SK-N-SH treated with all-trans-retinoic acid at 6 μM for 48 hours (cell line): ENCODE data around the gene ISX.

Experiments
- ARNTL ChIP-seq: fragments of 450-650 bp; formaldehyde crosslinking; IDR thresholded peaks from 2 replicates; pipeline ENCODE4 v1.5.0; 2020; ENCODE audit warnings: low read depth, mild to moderate bottlenecking, moderate library complexity, borderline replicate concordance
- CSDC2 ChIP-seq: fragments of 250-450 bp; sonication (Bioruptor Pico); IDR thresholded peaks from 2 replicates; pipeline ENCODE4 v1.5.0; 2020; ENCODE audit warnings: mild to moderate bottlenecking, moderate library complexity
- ESRRG ChIP-seq: fragments of 250-450 bp; sonication (Bioruptor Pico); IDR thresholded peaks from 2 replicates; pipeline ENCODE4 v1.6.1; 2021; ENCODE audit warnings: mild to moderate bottlenecking
- PPARA ChIP-seq: fragments of 250-450 bp; sonication (Bioruptor Pico); IDR thresholded peaks from 2 replicates; pipeline ENCODE4 v1.5.0; 2020; ENCODE audit warnings: mild to moderate bottlenecking, borderline replicate concordance
- RARB ChIP-seq: fragments of 250-450 bp; sonication (Bioruptor Pico); IDR thresholded peaks from 2 replicates; pipeline ENCODE4 v1.8.0; 2021; ENCODE audit warnings: mild to moderate bottlenecking, moderate library complexity
- TCF4 ChIP-seq: fragments of 250-450 bp; sonication (Bioruptor Pico); IDR thresholded peaks from 2 replicates; pipeline ENCODE4 v1.8.0; 2021; ENCODE audit warnings: mild to moderate bottlenecking, moderate library complexity, borderline replicate concordance
- ZC3H10 ChIP-seq: fragments of 250-450 bp; sonication (Bioruptor Pico); IDR thresholded peaks from 2 replicates; pipeline ENCODE4 v1.5.1; 2021; ENCODE audit warnings: mild to moderate bottlenecking, moderate library complexity
- ZFP3 ChIP-seq: fragments of 250-450 bp; sonication (Bioruptor Pico); IDR thresholded peaks from 2 replicates; pipeline ENCODE4 v1.5.0; 2020; ENCODE audit warnings: mild to moderate bottlenecking, moderate library complexity
- TF ChIP-seq, protein P1 (sequence below): fragments of 250-450 bp; sonication (Bioruptor Pico); IDR thresholded peaks from 2 replicates; pipeline ENCODE4 v1.5.1; 2020; ENCODE audit warnings: low read depth, mild to moderate bottlenecking, moderate library complexity
- TF ChIP-seq, protein P2 (sequence below): fragments of 250-450 bp; sonication (Bioruptor Pico); IDR thresholded peaks from 2 replicates; pipeline ENCODE4 v1.8.0; 2020; ENCODE audit warnings: mild to moderate bottlenecking, moderate library complexity, borderline replicate concordance
- TF ChIP-seq, protein P3 (sequence below): fragments of 250-450 bp; sonication (Bioruptor Pico); IDR thresholded peaks from 2 replicates; pipeline ENCODE4 v1.5.1; 2021; ENCODE audit warnings: mild to moderate bottlenecking, moderate library complexity
- TF ChIP-seq, protein P4 (sequence below): fragments of 250-450 bp; sonication (Bioruptor Pico); IDR thresholded peaks from 2 replicates; pipeline ENCODE4 v1.8.0; 2021; ENCODE audit warnings: low read depth, mild to moderate bottlenecking, moderate library complexity, borderline replicate concordance

DNA sequence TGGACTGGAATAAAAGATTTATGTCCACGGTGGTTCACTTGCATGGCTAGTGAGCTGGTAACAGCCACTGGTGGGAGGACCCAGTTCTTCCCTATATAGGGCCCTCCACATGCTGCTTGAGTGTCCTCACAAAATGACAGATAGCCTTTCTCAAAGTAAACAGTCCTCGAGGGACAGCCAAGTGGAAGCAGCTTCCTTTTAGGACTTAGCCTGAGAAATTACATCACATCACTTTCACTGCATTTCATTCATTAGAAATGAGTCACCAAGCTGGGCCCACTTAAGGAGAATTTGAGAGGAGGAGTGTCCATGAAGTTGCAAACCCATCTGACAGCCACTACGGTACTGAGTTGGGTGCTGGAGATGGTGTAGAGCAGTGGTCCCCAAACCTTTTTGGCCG lies 7.0 kb downstream of the ISX start:
- no peak for TF ChIP-seq TCF4 (CRISPR knock-in tag)
- TF ChIP-seq ESRRG (CRISPR knock-in tag), result no peak
- no peak for TF ChIP-seq ARNTL (CRISPR knock-in tag)
- TF ChIP-seq, protein P1, sequence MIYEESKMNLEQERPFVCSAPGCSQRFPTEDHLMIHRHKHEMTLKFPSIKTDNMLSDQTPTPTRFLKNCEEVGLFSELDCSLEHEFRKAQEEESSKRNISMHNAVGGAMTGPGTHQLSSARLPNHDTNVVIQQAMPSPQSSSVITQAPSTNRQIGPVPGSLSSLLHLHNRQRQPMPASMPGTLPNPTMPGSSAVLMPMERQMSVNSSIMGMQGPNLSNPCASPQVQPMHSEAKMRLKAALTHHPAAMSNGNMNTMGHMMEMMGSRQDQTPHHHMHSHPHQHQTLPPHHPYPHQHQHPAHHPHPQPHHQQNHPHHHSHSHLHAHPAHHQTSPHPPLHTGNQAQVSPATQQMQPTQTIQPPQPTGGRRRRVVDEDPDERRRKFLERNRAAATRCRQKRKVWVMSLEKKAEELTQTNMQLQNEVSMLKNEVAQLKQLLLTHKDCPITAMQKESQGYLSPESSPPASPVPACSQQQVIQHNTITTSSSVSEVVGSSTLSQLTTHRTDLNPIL, result no peak
- TF ChIP-seq, protein P2, sequence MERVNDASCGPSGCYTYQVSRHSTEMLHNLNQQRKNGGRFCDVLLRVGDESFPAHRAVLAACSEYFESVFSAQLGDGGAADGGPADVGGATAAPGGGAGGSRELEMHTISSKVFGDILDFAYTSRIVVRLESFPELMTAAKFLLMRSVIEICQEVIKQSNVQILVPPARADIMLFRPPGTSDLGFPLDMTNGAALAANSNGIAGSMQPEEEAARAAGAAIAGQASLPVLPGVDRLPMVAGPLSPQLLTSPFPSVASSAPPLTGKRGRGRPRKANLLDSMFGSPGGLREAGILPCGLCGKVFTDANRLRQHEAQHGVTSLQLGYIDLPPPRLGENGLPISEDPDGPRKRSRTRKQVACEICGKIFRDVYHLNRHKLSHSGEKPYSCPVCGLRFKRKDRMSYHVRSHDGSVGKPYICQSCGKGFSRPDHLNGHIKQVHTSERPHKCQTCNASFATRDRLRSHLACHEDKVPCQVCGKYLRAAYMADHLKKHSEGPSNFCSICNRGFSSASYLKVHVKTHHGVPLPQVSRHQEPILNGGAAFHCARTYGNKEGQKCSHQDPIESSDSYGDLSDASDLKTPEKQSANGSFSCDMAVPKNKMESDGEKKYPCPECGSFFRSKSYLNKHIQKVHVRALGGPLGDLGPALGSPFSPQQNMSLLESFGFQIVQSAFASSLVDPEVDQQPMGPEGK (CRISPR knock-in tag), result no peak
- no peak for TF ChIP-seq ZFP3 (CRISPR knock-in tag)
- TF ChIP-seq CSDC2 (CRISPR knock-in tag), result no peak
- TF ChIP-seq, protein P3, sequence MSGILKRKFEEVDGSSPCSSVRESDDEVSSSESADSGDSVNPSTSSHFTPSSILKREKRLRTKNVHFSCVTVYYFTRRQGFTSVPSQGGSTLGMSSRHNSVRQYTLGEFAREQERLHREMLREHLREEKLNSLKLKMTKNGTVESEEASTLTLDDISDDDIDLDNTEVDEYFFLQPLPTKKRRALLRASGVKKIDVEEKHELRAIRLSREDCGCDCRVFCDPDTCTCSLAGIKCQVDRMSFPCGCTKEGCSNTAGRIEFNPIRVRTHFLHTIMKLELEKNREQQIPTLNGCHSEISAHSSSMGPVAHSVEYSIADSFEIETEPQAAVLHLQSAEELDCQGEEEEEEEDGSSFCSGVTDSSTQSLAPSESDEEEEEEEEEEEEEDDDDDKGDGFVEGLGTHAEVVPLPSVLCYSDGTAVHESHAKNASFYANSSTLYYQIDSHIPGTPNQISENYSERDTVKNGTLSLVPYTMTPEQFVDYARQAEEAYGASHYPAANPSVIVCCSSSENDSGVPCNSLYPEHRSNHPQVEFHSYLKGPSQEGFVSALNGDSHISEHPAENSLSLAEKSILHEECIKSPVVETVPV (CRISPR knock-in tag), result no peak
- TF ChIP-seq ZC3H10, result no peak
- TF ChIP-seq RARB (CRISPR knock-in tag), result no peak
- TF ChIP-seq, protein P4, sequence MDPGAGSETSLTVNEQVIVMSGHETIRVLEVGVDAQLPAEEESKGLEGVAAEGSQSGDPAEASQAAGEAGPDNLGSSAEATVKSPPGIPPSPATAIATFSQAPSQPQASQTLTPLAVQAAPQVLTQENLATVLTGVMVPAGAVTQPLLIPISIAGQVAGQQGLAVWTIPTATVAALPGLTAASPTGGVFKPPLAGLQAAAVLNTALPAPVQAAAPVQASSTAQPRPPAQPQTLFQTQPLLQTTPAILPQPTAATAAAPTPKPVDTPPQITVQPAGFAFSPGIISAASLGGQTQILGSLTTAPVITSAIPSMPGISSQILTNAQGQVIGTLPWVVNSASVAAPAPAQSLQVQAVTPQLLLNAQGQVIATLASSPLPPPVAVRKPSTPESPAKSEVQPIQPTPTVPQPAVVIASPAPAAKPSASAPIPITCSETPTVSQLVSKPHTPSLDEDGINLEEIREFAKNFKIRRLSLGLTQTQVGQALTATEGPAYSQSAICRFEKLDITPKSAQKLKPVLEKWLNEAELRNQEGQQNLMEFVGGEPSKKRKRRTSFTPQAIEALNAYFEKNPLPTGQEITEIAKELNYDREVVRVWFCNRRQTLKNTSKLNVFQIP, result no peak
- TF ChIP-seq PPARA (CRISPR knock-in tag), result no peak
